DND-41 (cell line): ENCODE measurements around the gene REXO4.
"Not testable (repeated sequence)": the region's sequence is repeated elsewhere in the genome, so short reads cannot be mapped to it uniquely, and the experiment has no call there.

Experiments
- ATAC-seq: fragments of 200-7000 bp; cut with Tn5 transposase; 3 replicates; pipeline ENCODE4 v1.9.1; 2021; ENCODE audit warnings: low read depth; ENCODE audit not compliant: insufficient read depth
- DNase-seq: peaks from one replicate; pipeline ENCODE4 v3.0.0-alpha.2; 2020
- H2AFZ ChIP-seq: 2 replicates; pipeline ENCODE4 v1.6.0; 2012; ENCODE audit warnings: low read depth, low read length
- H3K27ac ChIP-seq: 2 replicates; pipeline ENCODE4 v1.5.1; 2012; ENCODE audit warnings: low read length, inconsistent platforms
- H3K27me3 ChIP-seq: fragments of 200-600 bp; sonication (generic); 2 replicates; pipeline ENCODE4 v1.6.0; 2012; ENCODE audit warnings: low read length, mild to moderate bottlenecking, inconsistent platforms; ENCODE audit not compliant: insufficient read depth, poor library complexity
- H3K36me3 ChIP-seq: 2 replicates; pipeline ENCODE4 v1.5.1; 2012; ENCODE audit warnings: low read length, inconsistent platforms; ENCODE audit not compliant: insufficient read depth
- H3K4me1 ChIP-seq: 2 replicates; pipeline ENCODE4 v1.5.1; 2012; ENCODE audit warnings: mild to moderate bottlenecking, low read length; ENCODE audit not compliant: insufficient read depth
- H3K4me2 ChIP-seq: 2 replicates; pipeline ENCODE4 v1.6.0; 2012; ENCODE audit warnings: mild to moderate bottlenecking, moderate library complexity, low read length, inconsistent platforms; ENCODE audit not compliant: insufficient read depth
- H3K4me3 ChIP-seq, 2 experiments: fragments of 200-600 bp in 1 of 2; shearing (Covaris generic) in 1 of 2; 2 replicates each; pipeline ENCODE4 v1.5.1; 2012 to 2016; ENCODE audit warnings: inconsistent platforms in 2 of 2, low read length in 2 of 2, mild to moderate bottlenecking in 2 of 2, low read depth in 1 of 2, moderate library complexity in 1 of 2
- H3K79me2 ChIP-seq: 2 replicates; pipeline ENCODE4 v1.6.0; 2012; ENCODE audit warnings: low read length, inconsistent platforms; ENCODE audit not compliant: insufficient read depth
- H3K9ac ChIP-seq: 2 replicates; pipeline ENCODE4 v1.6.0; 2012; ENCODE audit warnings: low read depth, mild to moderate bottlenecking, inconsistent platforms, low read length, moderate library complexity
- H3K9me3 ChIP-seq: 2 replicates; pipeline ENCODE4 v1.5.1; 2012; ENCODE audit warnings: low read length, moderate library complexity, mild to moderate bottlenecking, inconsistent platforms; ENCODE audit not compliant: insufficient read depth, severe bottlenecking
- H4K20me1 ChIP-seq: 2 replicates; pipeline ENCODE4 v1.6.0; 2012; ENCODE audit warnings: low read length; ENCODE audit not compliant: insufficient read depth
- EZH2 ChIP-seq: IDR thresholded peaks from 3 replicates; pipeline ENCODE4 v1.6.1; 2012; ENCODE audit warnings: borderline replicate concordance, low read depth, mild to moderate bottlenecking, moderate library complexity, low read length, inconsistent platforms; ENCODE audit not compliant: severe bottlenecking
- TF ChIP-seq, protein P1 (sequence below): IDR thresholded peaks from 2 replicates; pipeline ENCODE4 v1.5.1; 2012; ENCODE audit warnings: borderline replicate concordance, low read length, moderate library complexity, mild to moderate bottlenecking; ENCODE audit not compliant: poor library complexity, severe bottlenecking; ENCODE audit errors: extremely low read depth

The REXO4 gene

DNA sequence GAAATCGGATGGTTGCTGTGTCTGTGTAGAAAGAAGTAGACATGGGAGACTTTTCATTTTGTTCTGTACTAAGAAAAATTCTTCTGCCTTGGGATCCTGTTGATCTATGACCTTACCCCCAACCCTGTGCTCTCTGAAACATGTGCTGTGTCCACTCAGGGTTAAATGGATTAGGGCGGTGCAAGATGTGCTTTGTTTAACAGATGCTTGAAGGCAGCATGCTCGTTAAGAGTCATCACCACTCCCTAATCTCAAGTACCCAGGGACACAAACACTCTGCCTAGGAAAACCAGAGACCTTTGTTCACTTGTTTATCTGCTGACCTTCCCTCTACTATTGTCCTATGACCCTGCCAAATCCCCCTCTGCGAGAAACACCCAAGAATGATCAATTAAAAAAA, 26.4 kb downstream of the REXO4 start:
- H3K9me3 ChIP-seq, H2AFZ ChIP-seq, H3K4me1 ChIP-seq, H3K4me3 ChIP-seq, H3K36me3 ChIP-seq, H4K20me1 ChIP-seq, H3K79me2 ChIP-seq, H3K4me2 ChIP-seq, ATAC-seq, H3K27me3 ChIP-seq, H3K27ac ChIP-seq, H3K9ac ChIP-seq, DNase-seq: not testable (repeated sequence)

DNA sequence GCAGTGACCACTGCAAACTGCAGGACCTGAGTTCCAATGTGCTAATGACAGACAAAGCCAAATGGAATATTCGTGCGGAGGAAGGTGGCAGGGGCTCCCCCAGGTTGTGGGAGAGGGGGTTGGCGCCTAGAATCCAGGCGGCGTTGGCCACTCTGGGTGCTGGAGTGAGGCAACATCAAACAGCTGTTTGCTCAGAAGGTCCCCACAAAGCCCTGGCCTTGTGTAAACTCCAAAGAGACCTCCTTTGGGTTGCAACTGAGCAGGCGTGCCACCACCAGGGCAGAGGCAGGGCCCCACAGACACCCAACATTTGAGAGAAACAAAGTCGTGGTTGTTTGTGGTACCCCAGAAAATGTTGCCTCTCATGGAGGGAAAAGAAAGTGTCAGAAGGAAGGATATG, 27.1 kb downstream of the REXO4 start:
- no peaks in the 10 kb centered on the region for H3K4me1 ChIP-seq
- H4K20me1 ChIP-seq = no peaks in the 10 kb centered on the region
- DNase-seq (no peak), ATAC-seq (no peak)
- TF ChIP-seq, protein P1, sequence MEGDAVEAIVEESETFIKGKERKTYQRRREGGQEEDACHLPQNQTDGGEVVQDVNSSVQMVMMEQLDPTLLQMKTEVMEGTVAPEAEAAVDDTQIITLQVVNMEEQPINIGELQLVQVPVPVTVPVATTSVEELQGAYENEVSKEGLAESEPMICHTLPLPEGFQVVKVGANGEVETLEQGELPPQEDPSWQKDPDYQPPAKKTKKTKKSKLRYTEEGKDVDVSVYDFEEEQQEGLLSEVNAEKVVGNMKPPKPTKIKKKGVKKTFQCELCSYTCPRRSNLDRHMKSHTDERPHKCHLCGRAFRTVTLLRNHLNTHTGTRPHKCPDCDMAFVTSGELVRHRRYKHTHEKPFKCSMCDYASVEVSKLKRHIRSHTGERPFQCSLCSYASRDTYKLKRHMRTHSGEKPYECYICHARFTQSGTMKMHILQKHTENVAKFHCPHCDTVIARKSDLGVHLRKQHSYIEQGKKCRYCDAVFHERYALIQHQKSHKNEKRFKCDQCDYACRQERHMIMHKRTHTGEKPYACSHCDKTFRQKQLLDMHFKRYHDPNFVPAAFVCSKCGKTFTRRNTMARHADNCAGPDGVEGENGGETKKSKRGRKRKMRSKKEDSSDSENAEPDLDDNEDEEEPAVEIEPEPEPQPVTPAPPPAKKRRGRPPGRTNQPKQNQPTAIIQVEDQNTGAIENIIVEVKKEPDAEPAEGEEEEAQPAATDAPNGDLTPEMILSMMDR = no peak
- no peak for TF ChIP-seq EZH2
- no peak overlapping the region for H2AFZ ChIP-seq
- H3K9ac ChIP-seq = no peak overlapping the region
- H3K4me2 ChIP-seq = no peak overlapping the region
- no peaks in the 10 kb centered on the region for H3K27me3 ChIP-seq
- no peak overlapping the region for H3K27ac ChIP-seq
- H3K79me2 ChIP-seq = no peaks in the 10 kb centered on the region
- H3K9me3 ChIP-seq = no peaks in the 10 kb centered on the region
- H3K36me3 ChIP-seq = no peaks in the 10 kb centered on the region
- H3K4me3 ChIP-seq = no peak overlapping the region

- H3K36me3 ChIP-seq = no peaks in the 10 kb centered on the region
- H3K9me3 ChIP-seq = no peaks in the 10 kb centered on the region
- no peak overlapping the region for H3K4me2 ChIP-seq
- DNase-seq (no peak), ATAC-seq (no peak)
- no peaks in the 10 kb centered on the region for H3K27me3 ChIP-seq
- H3K4me1 ChIP-seq = no peaks in the 10 kb centered on the region
- H3K9ac ChIP-seq = no peak overlapping the region
- TF ChIP-seq, protein P1 = no peak
- TF ChIP-seq EZH2 = no peak
- no peaks in the 10 kb centered on the region for H3K79me2 ChIP-seq
- H3K27ac ChIP-seq = no peak overlapping the region
- no peaks in the 10 kb centered on the region for H4K20me1 ChIP-seq
- no peak overlapping the region for H2AFZ ChIP-seq
- no peak overlapping the region for H3K4me3 ChIP-seq
Measured at GRCh38 chr9:133389562-133389961, 28.2 kb downstream of the REXO4 start.

DNA sequence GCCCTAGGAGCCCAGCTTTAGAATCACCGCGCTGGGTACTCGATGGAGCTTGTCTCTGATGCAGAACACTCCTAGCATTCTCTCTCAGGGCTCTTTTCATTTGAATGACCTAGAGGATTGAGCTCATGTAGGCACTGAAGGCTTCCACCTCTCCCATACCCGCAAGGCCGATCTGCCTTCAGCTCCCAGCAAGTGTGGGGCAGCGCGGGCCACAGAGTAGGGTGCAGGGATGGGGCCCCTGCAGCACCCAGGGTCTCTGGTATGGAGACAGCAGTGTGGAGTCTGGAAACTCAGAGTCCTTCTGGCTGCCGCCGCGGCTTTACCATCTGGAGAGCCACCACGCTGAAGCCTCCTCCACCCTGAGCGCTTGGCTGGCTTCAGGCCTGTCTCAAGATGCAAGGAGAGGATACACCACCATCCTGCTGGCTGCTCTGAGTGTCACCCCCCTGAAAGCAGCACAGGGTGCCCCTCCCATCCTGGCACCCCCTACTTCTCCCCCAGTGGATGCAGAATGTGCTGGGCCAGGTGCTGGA, 28.7 kb downstream of the REXO4 start:
- H3K9ac ChIP-seq = no peak overlapping the region
- no peak overlapping the region for H3K27ac ChIP-seq
- H4K20me1 ChIP-seq = no peaks in the 10 kb centered on the region
- H2AFZ ChIP-seq = no peak overlapping the region
- H3K9me3 ChIP-seq = no peaks in the 10 kb centered on the region
- TF ChIP-seq, protein P1 = no peak
- no peak for TF ChIP-seq EZH2
- H3K4me1 ChIP-seq = no peaks in the 10 kb centered on the region
- ATAC-seq = no peak
- no peak for DNase-seq
- H3K36me3 ChIP-seq = no peaks in the 10 kb centered on the region
- H3K27me3 ChIP-seq = no peaks in the 10 kb centered on the region
- H3K79me2 ChIP-seq = no peaks in the 10 kb centered on the region
- H3K4me3 ChIP-seq = no peak overlapping the region
- H3K4me2 ChIP-seq = no peak overlapping the region
